HG03039 (cell line): ENCODE results near the gene ACSF3.

ENCODE experiments used
- ATAC-seq: cut with Tn5 transposase; IDR thresholded peaks from one replicate; pipeline ENCODE4 v1.9.1; 2021; ENCODE audit warnings: mild to moderate bottlenecking, moderate library complexity; ENCODE audit not compliant: unreplicated experiment

ACSF3 gene

DNA sequence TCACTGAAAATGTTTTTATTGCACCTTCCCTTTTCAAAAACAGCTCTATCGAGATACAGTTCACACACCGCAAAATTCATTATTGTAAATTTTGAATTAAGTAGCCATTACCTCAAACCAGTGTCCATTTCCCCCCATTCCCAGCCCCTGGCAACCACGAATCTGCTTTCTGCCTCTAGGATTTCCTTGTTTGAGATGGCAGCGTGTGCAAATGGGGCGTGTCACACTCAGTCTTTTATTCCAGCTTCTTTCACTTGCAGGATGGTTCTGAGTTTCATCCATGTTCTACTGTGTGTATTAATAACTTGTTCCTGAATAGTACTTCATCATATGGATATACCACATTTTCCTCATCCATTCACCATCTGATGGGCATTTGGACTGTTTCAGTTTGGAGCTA, 14.8 kb downstream of the ACSF3 start:
- ATAC-seq = no peak

DNA sequence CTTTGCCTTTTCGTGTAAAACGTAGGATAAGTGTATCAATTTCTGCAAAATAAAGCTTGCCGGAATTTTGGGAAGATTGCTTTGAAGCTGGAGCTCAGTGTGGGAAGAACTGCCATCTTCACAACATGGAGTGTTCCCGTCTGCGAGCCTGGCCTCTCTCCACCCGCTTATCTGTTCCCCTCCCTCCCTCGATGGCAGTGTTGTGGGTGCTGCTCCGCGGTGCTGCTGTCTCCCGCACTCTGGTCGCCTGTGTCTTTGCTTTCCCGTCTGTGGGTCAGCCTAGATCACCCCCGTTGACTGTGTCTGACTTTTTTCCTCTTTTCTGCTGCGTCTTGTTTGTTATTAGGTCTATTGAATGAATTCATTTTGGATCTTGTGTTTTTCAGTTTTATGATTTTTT, 17.0 kb downstream of the ACSF3 start:
- ATAC-seq = no peak

- no peak for ATAC-seq
These were observed 17.6 kb downstream of the ACSF3 start for GRCh38 chr16:89111263-89111662.

GRCh38 chr16:89112377-89113151, 18.9 kb downstream of the ACSF3 start:
- ATAC-seq = no peak

DNA sequence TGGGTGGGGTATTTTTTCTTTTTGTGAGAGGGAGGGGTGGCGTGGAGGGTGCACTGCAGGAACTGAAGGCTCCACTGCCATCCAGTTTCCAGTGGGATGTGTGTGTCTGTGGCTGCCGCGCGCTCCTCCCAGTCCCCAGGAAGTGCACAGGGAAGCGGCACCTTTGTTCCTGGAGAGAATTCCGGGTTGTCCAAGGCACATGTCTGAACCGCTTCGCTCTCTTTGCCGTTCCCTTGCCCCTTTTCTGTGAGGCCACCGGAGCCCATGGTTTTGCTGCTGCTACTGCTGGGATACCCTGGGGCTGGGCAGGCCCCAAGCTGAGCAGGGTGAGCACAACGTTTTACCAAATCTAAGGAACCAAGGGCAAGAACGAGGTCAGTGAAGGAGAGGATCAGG, 19.5 kb downstream of the ACSF3 start:
- no peak for ATAC-seq

DNA sequence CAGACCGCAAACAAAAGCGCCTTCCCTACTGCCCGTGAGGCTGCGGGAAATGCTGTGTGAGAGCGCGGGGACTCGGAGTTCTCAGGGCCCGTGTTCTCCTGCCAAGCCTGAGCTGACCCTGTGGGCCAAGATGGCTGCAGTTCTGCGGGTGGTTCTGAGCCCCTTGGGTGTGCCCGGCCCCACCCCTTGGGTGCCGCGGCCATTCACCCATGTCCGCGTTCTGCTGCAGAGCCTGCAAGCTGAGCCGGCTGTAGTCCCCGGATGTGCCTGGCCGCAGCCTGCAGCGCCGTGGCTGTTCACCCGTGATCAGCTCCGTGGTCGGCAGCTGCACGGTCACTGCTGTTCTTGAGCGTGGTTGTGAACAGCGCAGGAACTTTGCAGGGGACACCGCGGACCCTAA, 20.0 kb downstream of the ACSF3 start:
- ATAC-seq = no peak

- no peak for ATAC-seq
These were observed 20.7 kb downstream of the ACSF3 start for GRCh38 chr16:89114159-89114981.

GRCh38 chr16:89115216-89115861, 21.7 kb downstream of the ACSF3 start:
- no peak for ATAC-seq

GRCh38 chr16:89116341-89117226, 22.9 kb downstream of the ACSF3 start:
- ATAC-seq = no peak

DNA sequence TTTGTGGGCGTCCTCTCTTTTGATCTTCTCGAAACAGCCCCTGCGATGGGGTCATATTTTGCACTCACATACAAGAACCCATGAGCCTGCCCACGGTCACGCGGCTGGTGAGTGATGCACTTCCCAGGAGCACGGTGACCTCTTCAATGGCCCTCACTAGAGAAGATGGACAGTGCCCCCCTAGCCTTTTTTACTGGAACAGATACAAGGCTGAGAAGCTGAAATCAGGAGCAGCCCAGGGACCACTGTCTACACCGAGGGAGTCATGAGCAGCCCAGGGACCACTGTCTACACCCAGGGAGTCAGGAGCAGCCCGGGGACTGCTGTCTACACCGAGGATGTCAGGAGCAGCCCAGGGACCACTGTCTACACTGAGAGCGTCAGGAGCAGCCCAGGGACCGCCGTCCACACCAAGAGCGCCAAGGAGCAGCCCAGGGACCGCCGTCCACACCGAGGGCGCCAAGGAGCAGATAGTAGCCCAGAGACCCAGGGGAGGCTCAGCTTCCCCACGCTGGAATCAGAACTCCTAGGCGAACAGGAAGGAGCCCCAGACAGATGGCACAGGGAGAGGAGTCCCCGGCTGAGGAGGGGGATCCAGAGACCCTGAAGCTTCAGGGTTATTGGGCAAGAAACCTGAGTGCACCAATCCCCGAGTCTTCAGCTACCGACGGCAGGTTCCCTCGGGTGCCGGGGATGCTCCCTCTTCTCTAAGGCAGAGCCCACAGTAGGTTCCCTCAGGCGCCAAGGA, 23.7 kb downstream of the ACSF3 start:
- ATAC-seq = no peak

DNA sequence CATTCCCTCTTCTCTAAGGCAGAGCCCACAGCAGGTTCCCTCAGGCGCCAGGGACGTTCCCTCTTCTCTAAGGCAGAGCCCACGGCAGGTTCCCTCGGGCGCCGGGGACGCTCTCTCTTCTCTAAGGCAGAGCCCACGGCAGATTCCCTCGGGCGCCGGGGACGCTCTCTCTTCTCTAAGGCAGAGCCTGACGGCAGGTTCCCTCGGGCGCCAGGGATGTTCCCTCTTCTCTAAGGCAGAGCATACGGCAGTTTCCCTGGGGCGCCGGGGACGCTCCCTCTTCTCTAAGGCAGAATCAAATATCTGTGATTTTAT, 24.3 kb downstream of the ACSF3 start:
- ATAC-seq = no peak

DNA sequence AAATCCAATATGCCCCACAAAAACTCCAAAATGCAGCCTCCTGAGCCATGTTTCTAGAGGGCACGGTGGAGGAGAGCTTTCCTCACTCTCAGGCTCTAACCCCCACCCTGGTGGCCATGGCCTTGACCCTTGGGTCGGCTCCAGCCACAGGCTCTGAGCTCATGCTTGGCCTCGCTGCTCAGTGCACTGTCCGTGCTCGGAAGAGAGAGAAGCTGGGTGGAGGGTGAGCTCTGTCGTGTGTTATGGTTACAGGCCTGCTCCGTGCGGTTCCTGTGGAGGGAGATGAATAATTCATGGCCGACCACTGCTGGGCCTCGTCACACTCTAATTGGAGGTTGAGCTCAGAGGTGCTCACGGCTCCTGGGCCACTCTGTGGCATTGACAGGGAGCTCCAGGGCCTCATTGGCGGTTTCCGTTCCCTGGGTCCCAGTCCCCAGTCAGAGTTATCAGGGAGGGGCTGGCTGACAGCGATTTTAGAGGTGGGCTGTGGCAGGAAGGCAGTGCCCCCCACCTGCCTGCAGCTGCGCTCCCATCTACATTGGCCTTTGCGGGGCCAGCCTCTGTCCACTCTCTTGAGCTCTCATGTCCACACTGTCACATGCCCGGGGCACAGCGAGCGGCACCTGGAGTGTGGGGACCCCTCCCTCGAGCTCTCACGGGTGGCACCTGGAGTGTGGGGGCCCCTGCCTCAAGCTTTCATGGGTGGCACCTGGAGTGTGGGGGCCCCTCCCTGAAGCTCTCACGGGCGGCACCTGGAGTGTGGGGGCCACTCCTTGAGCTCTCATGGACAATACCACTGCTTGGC, 24.9 kb downstream of the ACSF3 start:
- no peak for ATAC-seq

DNA sequence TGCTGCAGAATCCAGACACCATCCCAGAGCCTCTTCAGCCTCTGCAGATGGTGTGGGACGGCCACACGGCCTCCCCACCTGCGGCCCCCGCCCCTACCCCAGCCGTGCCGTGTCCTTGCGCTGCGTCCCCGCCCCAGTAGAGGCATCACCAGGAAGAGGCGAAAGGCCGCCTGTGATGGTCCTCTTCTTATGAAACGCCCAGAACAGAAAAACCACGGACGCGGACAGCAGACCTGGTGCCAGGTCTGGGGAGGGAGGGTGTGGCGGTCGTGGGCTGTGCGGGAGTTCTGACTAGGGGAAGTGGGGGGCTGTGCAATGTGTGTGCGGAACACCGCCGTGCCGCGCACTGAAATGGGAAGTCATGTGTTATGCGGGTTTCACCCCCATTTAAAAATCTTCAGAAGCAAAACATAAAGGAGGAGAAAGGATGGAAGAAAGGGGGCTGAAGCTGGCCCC, 25.5 kb downstream of the ACSF3 start:
- ATAC-seq = no peak

- no peak for ATAC-seq
These were observed 26.0 kb downstream of the ACSF3 start for GRCh38 chr16:89119661-89120141.

DNA sequence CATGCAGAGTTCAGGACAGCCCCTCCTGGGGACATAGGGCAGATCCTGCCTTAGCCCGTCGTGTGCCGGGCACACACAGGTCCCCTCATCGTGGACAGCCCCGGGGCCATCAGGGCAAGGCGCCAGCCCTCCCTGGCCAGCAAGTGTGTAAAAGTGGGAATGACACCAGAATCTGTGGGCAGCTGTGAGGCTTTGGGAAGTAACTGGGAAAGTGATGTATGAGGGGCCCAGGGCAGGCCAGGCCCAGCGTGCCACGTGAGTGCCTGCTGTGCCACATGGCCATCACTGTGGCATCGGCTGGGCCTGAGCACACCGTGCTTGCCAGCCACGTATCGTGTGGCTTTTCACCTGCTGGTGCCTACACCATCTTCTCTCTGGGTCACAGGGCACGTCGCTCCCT, 26.6 kb downstream of the ACSF3 start:
- ATAC-seq = no peak

DNA sequence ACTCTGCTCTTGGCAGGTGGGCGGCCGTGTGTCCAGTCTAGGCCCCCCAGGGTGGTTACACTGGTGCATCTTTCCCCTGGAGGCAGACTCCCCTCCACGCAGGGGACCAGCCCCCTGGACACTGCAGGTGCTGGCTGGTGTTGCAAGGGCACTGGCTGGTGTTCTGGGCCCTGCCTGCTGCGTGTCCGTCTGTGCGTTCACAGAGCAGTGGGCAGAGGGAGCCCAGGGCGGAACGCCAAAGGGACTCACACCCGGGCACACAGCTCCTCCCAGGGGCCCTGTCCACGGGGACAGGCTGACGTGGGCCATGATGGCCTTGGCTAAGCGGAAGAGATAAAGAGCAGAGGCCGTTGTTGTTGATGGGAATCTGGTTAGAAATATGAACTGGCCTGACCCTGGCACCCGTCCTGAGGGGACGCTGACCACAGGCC, 27.3 kb downstream of the ACSF3 start:
- no peak for ATAC-seq

DNA sequence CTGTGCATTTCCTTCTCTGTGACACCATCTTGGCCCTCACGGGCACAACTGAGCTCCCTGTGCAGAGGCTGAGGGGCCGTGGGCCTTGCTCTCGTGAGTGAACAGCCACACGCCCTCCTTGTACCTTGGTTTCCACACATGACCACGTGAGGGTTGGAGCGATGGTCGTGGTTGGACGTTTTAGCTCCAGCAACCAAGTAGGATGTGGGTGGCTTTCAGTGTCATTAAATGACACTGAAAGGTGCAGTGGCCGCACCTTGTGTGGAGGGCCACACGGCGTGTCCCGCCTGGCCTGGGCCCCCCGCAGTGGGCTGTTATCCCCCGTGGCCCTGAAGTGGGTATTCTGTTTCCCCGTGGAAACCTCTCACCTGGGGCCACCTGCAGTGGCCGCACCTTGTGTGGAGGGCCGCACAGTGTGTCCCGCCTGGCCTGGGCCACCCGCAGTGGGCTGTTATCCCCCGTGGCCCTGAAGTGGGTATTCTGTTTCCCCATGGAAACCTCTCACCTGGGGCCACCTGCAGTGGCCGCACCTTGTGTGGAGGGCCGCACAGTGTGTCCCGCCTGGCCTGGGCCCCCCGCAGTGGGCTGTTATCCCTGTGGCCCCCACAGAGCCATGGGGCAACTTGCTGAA, 28.2 kb downstream of the ACSF3 start:
- no peak for ATAC-seq

DNA sequence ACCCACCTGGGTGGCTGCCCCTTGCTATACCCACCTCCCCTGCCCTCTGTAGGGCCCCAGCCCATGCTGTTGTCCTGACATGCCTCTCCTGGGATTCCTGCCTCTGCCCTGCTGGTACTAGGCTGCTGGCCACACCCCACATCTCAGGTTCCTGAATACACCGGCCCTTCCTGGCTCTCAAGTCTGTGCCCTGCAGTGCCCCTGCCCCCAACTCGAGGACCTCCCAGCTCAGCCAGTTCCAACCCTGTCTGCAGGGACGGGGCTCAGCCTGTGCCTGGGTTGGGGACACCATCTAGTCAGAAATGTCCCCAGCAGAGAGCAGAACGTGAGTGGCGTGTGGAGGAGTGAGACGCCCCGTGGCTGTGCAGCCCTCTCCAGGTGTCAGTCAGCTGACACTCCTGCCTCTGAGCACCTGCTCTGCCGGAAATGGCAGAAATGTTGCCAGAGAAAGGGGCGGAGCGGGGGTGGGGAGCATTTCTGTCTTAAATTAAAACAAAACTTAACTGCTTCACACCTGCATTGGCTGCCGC, 28.7 kb downstream of the ACSF3 start:
- ATAC-seq = no peak
